ENCODE measurements around the gene RPUSD4. TPM values are rescaled to one million over a fixed set of nuclear protein-coding genes. Genes with fewer than 3 reads are reported as not detected.

Gene RPUSD4
- total and polyA plus RNA-seq, 10 of the 15 experiments (the other 5 are each of a cell fraction or from before 2014, with no cell fraction given) = 24.5 to 47.6 (median 31.7) TPM

- ChIA-PET CTCF (interaction anchor here (0.6 kb wide), 1 partner anchor 22 kb away, joined by 3 read pairs; no protein-coding TSS in a partner anchor), RAD21 (ENCODE audit: unreplicated experiment) (no interaction called here), POLR2A (interaction anchor here (0.7 kb wide), 2 partner anchors 100 to 391 kb away, joined by 3 to 5 read pairs; no protein-coding TSS in a partner anchor), SMC1A (ENCODE audit: uncharacterized antibody, unreplicated experiment) (no interaction called here)
- no peak overlapping the region for H2AFZ ChIP-seq (ENCODE audit: control insufficient read depth, low read depth, low read length)
- no peak for ATAC-seq
- 76% methylated on average over 6 of the region's 6 CpGs for WGBS (ENCODE audit: insufficient coverage, insufficient replicate concordance, low lambda C conversion rate, missing lambda C conversion rate)
- no peaks in the 10 kb centered on the region for H3K27me3 ChIP-seq (replicated peaks in 1 of 2; ENCODE audit: control insufficient read depth in 2 of 2, insufficient read depth in 2 of 2, low read length in 1 of 2)
- intact Hi-C loops (cut with micrococcal nuclease; ENCODE audit: unreplicated experiment) (loop anchor here (5.0 kb wide), 1 partner anchor 52 kb away; the partner anchor contains the start of genes FOXRED1 and SRPRA), in situ Hi-C loops (cut with MboI) (no loop called here)
- no peak overlapping the region for H3K9ac ChIP-seq (ENCODE audit: control insufficient read depth, insufficient read depth, low read length)
- no peak overlapping the region for H3K4me3 ChIP-seq
- H3K4me2 ChIP-seq (ENCODE audit: control insufficient read depth, insufficient read depth) = no peak overlapping the region
- no peak for DNase-seq (ENCODE audit: low read depth, low spot score)
- FAIRE-seq = no peak
- H3K27ac ChIP-seq (ENCODE audit: control insufficient read depth, insufficient read depth) = no peak overlapping the region
- no peaks in the 10 kb centered on the region for H3K36me3 ChIP-seq (ENCODE audit: control insufficient read depth in 2 of 2, insufficient read depth in 2 of 2, low read length in 1 of 2)
- TF ChIP-seq FOXM1 (IDR thresholded peaks at IDR 0.05; ENCODE audit: low read depth, low read length) = no peak
- H3K4me1 ChIP-seq (ENCODE audit: control insufficient read depth, insufficient read depth, low read length) = peaks cover 4% of the 10 kb centered on the region
- peaks cover 19% of the 10 kb centered on the region for H3K79me2 ChIP-seq (ENCODE audit: control insufficient read depth, insufficient read depth, low read length)
- BruUV-seq (replicated peaks) = no TSS peak
- no peaks in the 10 kb centered on the region for H4K20me1 ChIP-seq (ENCODE audit: control insufficient read depth, insufficient read depth)
- no peaks in the 10 kb centered on the region for H3K9me3 ChIP-seq (replicated peaks; ENCODE audit: control insufficient read depth, insufficient read depth, low read length)
These were observed 3.4 kb upstream of the RPUSD4 start for GRCh38 chr11:126214841-126215240.

DNA sequence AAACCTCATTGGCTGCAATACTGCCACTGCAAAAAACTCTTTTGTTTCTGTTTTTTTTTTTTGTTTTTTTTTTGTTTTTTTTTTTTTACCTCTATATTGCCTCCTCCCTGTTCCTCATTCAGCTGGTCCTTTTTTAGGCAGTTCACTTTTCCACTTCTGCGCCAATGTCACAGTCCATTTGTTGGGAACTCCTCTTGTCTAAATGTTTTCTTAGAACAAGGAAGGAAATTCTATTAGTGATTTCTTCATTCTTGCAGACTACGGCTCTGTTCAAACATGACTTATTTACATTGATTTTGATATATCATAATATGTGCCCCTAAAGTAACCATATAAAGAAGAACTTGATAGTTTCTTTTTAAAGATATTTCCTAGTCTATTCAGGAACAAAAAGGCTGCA, 3.0 kb upstream of the RPUSD4 start:
- Histone ChIP-seq H3K79me2 (ENCODE audit: control insufficient read depth, insufficient read depth, low read length) (peaks cover 18% of the 10 kb centered on the region), H3K9me3 (replicated peaks; ENCODE audit: control insufficient read depth, insufficient read depth, low read length) (no peaks in the 10 kb centered on the region), H2AFZ (ENCODE audit: control insufficient read depth, low read depth, low read length) (no peak overlapping the region), H3K4me3 (no peak overlapping the region), H3K27ac (ENCODE audit: control insufficient read depth, insufficient read depth) (no peak overlapping the region), H3K27me3 (replicated peaks in 1 of 2; ENCODE audit: control insufficient read depth in 2 of 2, insufficient read depth in 2 of 2, low read length in 1 of 2) (no peaks in the 10 kb centered on the region), H3K36me3 (ENCODE audit: control insufficient read depth in 2 of 2, insufficient read depth in 2 of 2, low read length in 1 of 2) (peaks cover 2% of the 10 kb centered on the region in 2 experiments; a peak in 2 of 4 replicates), H3K4me1 (ENCODE audit: control insufficient read depth, insufficient read depth, low read length) (peaks cover 3% of the 10 kb centered on the region), H3K4me2 (ENCODE audit: control insufficient read depth, insufficient read depth) (no peak overlapping the region), H4K20me1 (ENCODE audit: control insufficient read depth, insufficient read depth) (no peaks in the 10 kb centered on the region), H3K9ac (ENCODE audit: control insufficient read depth, insufficient read depth, low read length) (no peak overlapping the region)
- ChIA-PET CTCF (no interaction called here), POLR2A (interaction anchor here (0.7 kb wide), 2 partner anchors 101 to 392 kb away, joined by 3 to 5 read pairs; no protein-coding TSS in a partner anchor), RAD21 (ENCODE audit: unreplicated experiment) (no interaction called here), SMC1A (ENCODE audit: uncharacterized antibody, unreplicated experiment) (no interaction called here)
- BruUV-seq (replicated peaks) = no TSS peak
- 85% methylated on average over 2 of the region's 2 CpGs for WGBS (ENCODE audit: insufficient coverage, insufficient replicate concordance, low lambda C conversion rate, missing lambda C conversion rate)
- intact Hi-C loops (cut with micrococcal nuclease; ENCODE audit: unreplicated experiment) (loop anchor here (5.0 kb wide), 1 partner anchor 53 kb away; the partner anchor contains the start of genes FOXRED1 and SRPRA), in situ Hi-C loops (cut with MboI) (no loop called here)
- DNase-seq (ENCODE audit: low read depth, low spot score) (no peak), FAIRE-seq (no peak), ATAC-seq (no peak)
- no peak for TF ChIP-seq GABPA (IDR thresholded peaks at IDR 0.05; ENCODE audit: low read depth)
- TF ChIP-seq, protein P1, sequence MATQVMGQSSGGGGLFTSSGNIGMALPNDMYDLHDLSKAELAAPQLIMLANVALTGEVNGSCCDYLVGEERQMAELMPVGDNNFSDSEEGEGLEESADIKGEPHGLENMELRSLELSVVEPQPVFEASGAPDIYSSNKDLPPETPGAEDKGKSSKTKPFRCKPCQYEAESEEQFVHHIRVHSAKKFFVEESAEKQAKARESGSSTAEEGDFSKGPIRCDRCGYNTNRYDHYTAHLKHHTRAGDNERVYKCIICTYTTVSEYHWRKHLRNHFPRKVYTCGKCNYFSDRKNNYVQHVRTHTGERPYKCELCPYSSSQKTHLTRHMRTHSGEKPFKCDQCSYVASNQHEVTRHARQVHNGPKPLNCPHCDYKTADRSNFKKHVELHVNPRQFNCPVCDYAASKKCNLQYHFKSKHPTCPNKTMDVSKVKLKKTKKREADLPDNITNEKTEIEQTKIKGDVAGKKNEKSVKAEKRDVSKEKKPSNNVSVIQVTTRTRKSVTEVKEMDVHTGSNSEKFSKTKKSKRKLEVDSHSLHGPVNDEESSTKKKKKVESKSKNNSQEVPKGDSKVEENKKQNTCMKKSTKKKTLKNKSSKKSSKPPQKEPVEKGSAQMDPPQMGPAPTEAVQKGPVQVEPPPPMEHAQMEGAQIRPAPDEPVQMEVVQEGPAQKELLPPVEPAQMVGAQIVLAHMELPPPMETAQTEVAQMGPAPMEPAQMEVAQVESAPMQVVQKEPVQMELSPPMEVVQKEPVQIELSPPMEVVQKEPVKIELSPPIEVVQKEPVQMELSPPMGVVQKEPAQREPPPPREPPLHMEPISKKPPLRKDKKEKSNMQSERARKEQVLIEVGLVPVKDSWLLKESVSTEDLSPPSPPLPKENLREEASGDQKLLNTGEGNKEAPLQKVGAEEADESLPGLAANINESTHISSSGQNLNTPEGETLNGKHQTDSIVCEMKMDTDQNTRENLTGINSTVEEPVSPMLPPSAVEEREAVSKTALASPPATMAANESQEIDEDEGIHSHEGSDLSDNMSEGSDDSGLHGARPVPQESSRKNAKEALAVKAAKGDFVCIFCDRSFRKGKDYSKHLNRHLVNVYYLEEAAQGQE (IDR thresholded peaks at IDR 0.05; ENCODE audit: low read depth, low read length) = no peak
- no peak for TF ChIP-seq TCF3 (IDR thresholded peaks at IDR 0.05; ENCODE audit: borderline replicate concordance, insufficient read depth, low read depth, low read length)
- no peak for TF ChIP-seq BHLHE40 (IDR thresholded peaks at IDR 0.05; ENCODE audit: borderline replicate concordance in 1 of 2, low read depth in 2 of 2, low read length in 1 of 2)
- TF ChIP-seq SIN3A (IDR thresholded peaks at IDR 0.05; ENCODE audit: low read depth, low read length) = no peak
- TF ChIP-seq CBX3 (IDR thresholded peaks at IDR 0.05; ENCODE audit: borderline replicate concordance, low read depth) = no peak
- no peak for TF ChIP-seq ZBTB11 (CRISPR knock-in tag; IDR thresholded peaks at IDR 0.05)
- no peak for TF ChIP-seq RUNX3 (IDR thresholded peaks at IDR 0.05; ENCODE audit: low read length)
- no peak for TF ChIP-seq BRCA1 (IDR thresholded peaks at IDR 0.05; ENCODE audit: low read depth, low read length)

Data from GM12878 (cell line).